Adrenal gland (tissue), 12 donors: ENCODE data around the gene FMN2. TPM values are rescaled to one million over a fixed set of nuclear protein-coding genes. Genes with fewer than 3 reads are reported as not detected.

Experiments used
- DNase-seq, 7 donors: peaks; one replicate each; pipeline ENCODE4 v3.0.0-alpha.2; 2019 to 2020
- H3K27ac ChIP-seq, 5 donors: fragments of 200-600 bp; sonication (generic) in 4 of 5; 1 replicate in 3 of 5; 2 replicates in 2 of 5; pipeline versions ENCODE4 v1.5.1 to v1.8.0; 2016 to 2020; ENCODE audit warnings: mild to moderate bottlenecking in 1 of 5
- H3K27me3 ChIP-seq: fragments of 200-600 bp; 2 replicates; pipeline ENCODE4 v1.8.0; 2021
- H3K36me3 ChIP-seq, 2 donors: fragments of 200-600 bp; replicated peaks in 1 of 2; 1 replicate in 1 of 2; 2 replicates in 1 of 2; pipeline versions ENCODE4 v1.5.1 to v1.8.0; 2018 to 2022
- H3K4me1 ChIP-seq, 2 donors: fragments of 200-600 bp; replicated peaks in 1 of 2; 1 replicate in 1 of 2; 2 replicates in 1 of 2; pipeline versions ENCODE4 v1.5.1 to v1.8.0; 2018 to 2021
- H3K4me3 ChIP-seq, 4 donors: fragments of 200-600 bp; sonication (generic) in 3 of 4; one replicate each; pipeline ENCODE4 v1.5.1; 2016 to 2018
- H3K9me3 ChIP-seq, 3 donors: fragments of 200-600 bp; sonication (generic) in 1 of 3; replicated peaks in 1 of 3; 1 replicate in 2 of 3; 2 replicates in 1 of 3; pipeline versions ENCODE4 v1.5.1 to v1.8.0; 2016 to 2021
- POLR2A ChIP-seq, 2 donors: fragments of 450-650 bp; IDR thresholded peaks; one replicate each; pipeline ENCODE4 v1.6.1; 2017; ENCODE audit warnings: antibody characterized with exemption in 2 of 2, mild to moderate bottlenecking in 2 of 2, moderate library complexity in 1 of 2
- WGBS, 4 donors: extraction: QIAGEN DNeasy Blood & Tissue Kit in 2 of 4; methylation state at CpG; one replicate each; pipeline versions ENCODE4 v1.1.5 to v1.1.7; 2013 to 2017; 5-methylcytosine and 5-hydroxymethylcytosine counted together
- intact Hi-C, 2 donors: fragments of 100-400 bp; cut with DNase I; formaldehyde crosslinking; loops; one replicate each; pipeline versions ENCODE4 v1.14.1 to v1.15.0; 2022 to 2023
- polyA plus RNA-seq, 3 donors: library from polyadenylated mRNA; stranded (reverse); fragments of 200-250 nt in 2 of 3; fragments of 350-450 nt in 1 of 3; fragmentation: Illumina TruSeq in 1 of 3; extraction: RNeasy Lipid Tissue Mini Kit (QIAGEN cat#74804) in 1 of 3; gene quantifications; one replicate each; pipeline ENCODE4 v1.2.3, GENCODE V29; 2013 to 2014
- total RNA-seq, 9 donors: library from RNA; depleted of rRNA in 4 of 9; stranded (reverse); fragments of >200 nt in 4 of 9; fragments of 120-200 nt in 1 of 9; fragmentation: NEBNext Ultra II Directional in 1 of 9; extraction: Animal tissue kit (Norgen Biotek cat#: 25700) in 1 of 9; gene quantifications; one replicate each; pipeline versions ENCODE4 v1.1.0 to v1.2.4, GENCODE V29; 2013 to 2023
- TF ChIP-seq, protein P1 (sequence below), 6 experiments: fragments of 450-650 bp in 4 of 6; fragments of 200-600 bp in 2 of 6; sonication (generic) in 1 of 6; IDR thresholded peaks; 1 replicate in 5 of 6; 2 replicates in 1 of 6; pipeline versions ENCODE4 v1.5.1 to v1.8.0; 2016 to 2021; ENCODE audit warnings: antibody characterized with exemption in 6 of 6, mild to moderate bottlenecking in 2 of 6, moderate library complexity in 1 of 6
- donor health status: healthy with polysubstance abuse.
- donor health status: Bipolar disorder and iron deficiency.
- donor health status: DM: yes; HTN: yes; CAD: no.
- donor health status: DM: no; HTN: no; CAD: no.
- donor health status: DM: no; HTN: no; CAD: no.
- donor health status: DM: yes; HTN: yes; CAD: no.

Gene FMN2
- total and polyA plus RNA-seq, 12 donors, result 0.69 to 9.8 (median 3.1) TPM

DNA sequence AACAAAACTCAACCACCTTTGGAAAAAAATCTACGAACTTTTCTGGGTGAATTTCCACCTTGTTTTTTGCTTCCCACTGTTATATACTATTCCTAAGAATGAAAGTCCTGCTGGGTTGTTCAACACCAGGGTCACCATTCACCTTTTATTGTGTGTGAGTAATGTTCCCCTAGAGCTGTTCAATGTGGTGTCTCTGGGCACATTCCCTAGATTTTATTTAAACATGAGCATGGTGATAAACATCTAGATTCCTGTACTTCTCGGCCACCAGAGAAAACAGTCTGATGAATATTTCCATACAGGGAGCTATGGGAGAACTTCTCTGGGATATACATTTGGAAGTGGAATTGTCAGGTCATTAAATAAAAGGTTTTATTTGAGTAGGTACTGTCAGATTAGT is 13.0 kb downstream of the FMN2 start:
- Histone ChIP-seq H3K27ac (no peak overlapping the region), H3K9me3 (no peaks in the 10 kb centered on the region), H3K27me3 (no peaks in the 10 kb centered on the region), H3K4me1 (peaks cover 0 to under 1% of the 10 kb centered on the region in 2 donors), H3K36me3 (no peaks in the 10 kb centered on the region), H3K4me3 (no peak overlapping the region)
- intact Hi-C loops, result no loop called here
- DNase-seq, result no peak
- WGBS, 4 donors, result 76 to 90% (median 83%) methylated on average over 2 of the region's 2 CpGs
- TF ChIP-seq, protein P1, sequence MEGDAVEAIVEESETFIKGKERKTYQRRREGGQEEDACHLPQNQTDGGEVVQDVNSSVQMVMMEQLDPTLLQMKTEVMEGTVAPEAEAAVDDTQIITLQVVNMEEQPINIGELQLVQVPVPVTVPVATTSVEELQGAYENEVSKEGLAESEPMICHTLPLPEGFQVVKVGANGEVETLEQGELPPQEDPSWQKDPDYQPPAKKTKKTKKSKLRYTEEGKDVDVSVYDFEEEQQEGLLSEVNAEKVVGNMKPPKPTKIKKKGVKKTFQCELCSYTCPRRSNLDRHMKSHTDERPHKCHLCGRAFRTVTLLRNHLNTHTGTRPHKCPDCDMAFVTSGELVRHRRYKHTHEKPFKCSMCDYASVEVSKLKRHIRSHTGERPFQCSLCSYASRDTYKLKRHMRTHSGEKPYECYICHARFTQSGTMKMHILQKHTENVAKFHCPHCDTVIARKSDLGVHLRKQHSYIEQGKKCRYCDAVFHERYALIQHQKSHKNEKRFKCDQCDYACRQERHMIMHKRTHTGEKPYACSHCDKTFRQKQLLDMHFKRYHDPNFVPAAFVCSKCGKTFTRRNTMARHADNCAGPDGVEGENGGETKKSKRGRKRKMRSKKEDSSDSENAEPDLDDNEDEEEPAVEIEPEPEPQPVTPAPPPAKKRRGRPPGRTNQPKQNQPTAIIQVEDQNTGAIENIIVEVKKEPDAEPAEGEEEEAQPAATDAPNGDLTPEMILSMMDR (IDR thresholded peaks at IDR 0.05), result no peak
- no peak for TF ChIP-seq POLR2A (IDR thresholded peaks at IDR 0.05)

DNA sequence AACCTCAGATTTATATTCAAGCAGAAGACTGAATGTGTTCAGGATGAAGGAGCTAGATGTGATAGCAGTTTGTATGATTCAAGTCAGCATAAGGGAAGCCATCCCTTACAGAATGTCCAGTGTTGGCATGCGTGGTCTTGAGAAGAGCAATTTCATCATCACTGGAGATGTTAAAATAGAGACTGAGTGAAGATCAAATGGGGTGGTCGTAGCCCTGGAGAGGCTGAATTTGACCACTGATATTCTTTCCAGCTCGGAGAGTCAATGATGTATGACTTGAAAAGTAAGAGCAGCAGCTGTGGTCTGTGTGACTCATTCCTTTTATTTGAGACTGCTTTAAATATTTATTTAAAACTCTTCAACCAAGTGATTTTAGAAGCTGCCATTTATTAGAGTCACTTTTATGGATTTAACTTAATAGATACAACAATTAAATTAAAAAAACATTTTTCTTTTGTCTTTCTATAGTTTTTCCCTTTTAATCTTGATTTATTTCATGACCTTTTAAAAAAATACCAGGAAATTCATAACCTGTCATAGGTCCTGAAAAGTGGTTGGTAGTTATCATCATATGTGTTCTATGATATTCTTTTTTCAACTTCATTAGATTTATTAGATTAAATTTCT is 15.5 kb downstream of the FMN2 start:
- Histone ChIP-seq H3K36me3 (no peaks in the 10 kb centered on the region), H3K27me3 (no peaks in the 10 kb centered on the region), H3K27ac (no peak overlapping the region), H3K4me3 (no peak overlapping the region), H3K9me3 (no peaks in the 10 kb centered on the region), H3K4me1 (peaks cover 11 to 25% of the 10 kb centered on the region in 2 donors)
- intact Hi-C loops, result no loop called here
- WGBS, 4 donors, result 54 to 62% (median 57%) methylated on average over 3 of the region's 3 CpGs
- TF ChIP-seq, protein P1 (IDR thresholded peaks at IDR 0.05), result no peak
- no peak for TF ChIP-seq POLR2A (IDR thresholded peaks at IDR 0.05)
- no peak for DNase-seq

DNA sequence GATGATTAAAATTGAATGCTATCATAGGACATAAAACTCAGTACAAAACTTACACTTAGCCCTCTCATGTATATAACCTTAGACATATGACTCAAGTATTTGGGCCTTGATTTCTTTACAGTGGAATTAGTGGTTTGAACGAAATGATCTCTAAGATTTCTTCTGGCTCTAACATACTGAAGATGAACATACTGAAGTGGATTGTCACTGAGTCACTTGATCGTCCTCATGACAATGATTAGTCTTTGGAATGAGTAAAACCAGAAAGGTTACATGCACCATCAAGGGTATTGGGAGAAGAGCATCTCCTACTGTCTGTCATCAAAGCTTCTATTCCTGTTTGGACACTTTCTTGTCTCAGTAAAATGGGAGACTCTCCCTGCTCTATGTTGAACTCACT is 17.4 kb downstream of the FMN2 start:
- no peak overlapping the region for H3K4me3 ChIP-seq
- H3K27ac ChIP-seq, result no peak overlapping the region
- no peaks in the 10 kb centered on the region for H3K27me3 ChIP-seq
- H3K36me3 ChIP-seq, result no peaks in the 10 kb centered on the region
- no peaks in the 10 kb centered on the region for H3K9me3 ChIP-seq
- intact Hi-C loops, result no loop called here
- H3K4me1 ChIP-seq, result peaks cover 11 to 30% of the 10 kb centered on the region in 2 donors
- TF ChIP-seq POLR2A (IDR thresholded peaks at IDR 0.05), result no peak
- TF ChIP-seq, protein P1 (IDR thresholded peaks at IDR 0.05), result no peak
- DNase-seq, result no peak
- WGBS, 4 donors, result 59 to 83% (median 77%) methylated on average over 2 of the region's 2 CpGs

DNA sequence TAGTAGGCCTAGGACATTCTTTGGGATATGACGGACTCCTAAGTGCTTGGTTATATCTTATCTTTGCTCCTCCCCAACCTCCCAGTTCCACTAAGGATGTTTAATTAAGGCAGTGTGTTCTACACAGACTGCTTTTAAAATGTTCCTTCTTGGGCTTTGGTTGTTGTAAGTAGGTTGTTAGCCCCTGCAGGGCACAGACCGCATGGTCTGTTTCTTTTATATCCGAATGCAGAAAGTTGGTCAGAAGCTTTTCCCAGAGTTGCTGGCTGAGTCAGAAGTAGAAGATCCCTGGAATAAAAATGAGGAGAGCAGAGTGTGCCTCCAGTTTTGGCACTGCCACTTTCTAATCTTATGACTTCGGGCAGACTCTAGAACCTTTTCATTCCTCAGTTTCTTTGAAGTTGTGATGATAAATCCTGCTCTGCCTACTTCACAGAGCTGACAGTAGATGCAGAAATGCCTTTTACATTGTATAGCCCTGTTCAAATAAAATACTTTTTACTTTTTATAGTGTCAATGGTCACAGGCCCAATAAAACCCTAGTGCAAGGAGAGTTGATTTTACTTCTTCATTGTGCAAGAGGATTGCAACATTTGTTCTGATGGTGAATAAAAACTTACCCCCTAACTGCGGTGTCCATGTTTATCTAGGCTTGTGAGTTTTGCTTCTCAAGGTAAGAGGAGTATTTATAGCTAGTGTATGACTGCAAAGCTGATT is 18.4 kb downstream of the FMN2 start:
- Histone ChIP-seq H3K9me3 (no peaks in the 10 kb centered on the region), H3K4me3 (no peak overlapping the region), H3K36me3 (no peaks in the 10 kb centered on the region), H3K4me1 (peaks cover 11 to 30% of the 10 kb centered on the region in 2 donors), H3K27ac (peak overlapping the region in 2 of 5 donors; percentile 30 to 54), H3K27me3 (no peaks in the 10 kb centered on the region)
- TF ChIP-seq POLR2A (IDR thresholded peaks at IDR 0.05), result no peak
- TF ChIP-seq, protein P1 (IDR thresholded peaks at IDR 0.05), result no peak
- WGBS, 4 donors, result 48 to 62% (median 58%) methylated on average over 5 of the region's 5 CpGs
- DNase-seq, result no peak
- intact Hi-C loops, result no loop called here
